CD4-positive, alpha-beta T cell treated with Interleukin-6 at 100 ng/mL for 8 hours (primary cell): ENCODE measurements around the gene AP1M1.

ENCODE experiments used
- DNase-seq: peaks from one replicate; pipeline ENCODE4 v3.0.0-alpha.2; 2020; ENCODE audit warnings: mixed read lengths, low spot score

AP1M1 gene

GRCh38 chr19:16207490-16208025 lies 9.8 kb downstream of the AP1M1 start:
- DNase-seq, result no peak

DNA sequence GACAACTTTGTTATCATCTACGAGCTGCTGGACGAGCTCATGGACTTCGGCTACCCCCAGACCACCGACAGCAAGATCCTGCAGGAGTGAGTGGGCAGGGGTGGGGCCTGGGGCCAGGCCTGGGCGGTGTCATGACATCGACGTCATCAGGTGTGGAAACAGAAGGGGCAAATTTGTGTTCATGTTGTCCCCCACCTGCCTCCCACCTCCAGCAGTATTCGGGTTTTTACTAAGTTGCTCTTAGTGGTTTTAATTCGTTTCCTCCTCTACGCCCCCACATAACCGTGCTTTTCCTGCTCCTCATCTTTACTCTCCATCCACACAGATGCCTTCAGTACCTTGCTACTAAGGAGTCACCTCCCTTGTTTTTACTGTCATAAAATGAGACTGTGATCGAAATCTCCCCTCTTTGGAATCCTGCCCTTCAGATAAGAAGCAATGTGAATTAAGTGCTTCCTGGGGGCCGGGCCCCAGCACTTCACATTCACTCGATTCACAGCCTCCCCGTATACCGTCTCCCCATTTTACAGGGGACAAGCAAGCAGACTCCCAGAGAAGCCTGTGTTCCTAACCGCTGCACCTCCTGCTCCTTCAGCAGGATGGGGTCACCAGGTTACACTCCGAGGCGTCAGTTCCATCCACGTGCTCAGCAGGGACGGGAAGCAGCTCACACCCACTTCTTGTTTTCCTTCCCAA lies 10.5 kb downstream of the AP1M1 start:
- DNase-seq, result no peak

- no peak for DNase-seq
Observed at GRCh38 chr19:16208847-16209665, 11.3 kb downstream of the AP1M1 start.

GRCh38 chr19:16210168-16210567 lies 12.5 kb downstream of the AP1M1 start:
- DNase-seq, result no peak

GRCh38 chr19:16213076-16213475 lies 15.4 kb downstream of the AP1M1 start:
- no peak for DNase-seq

DNA sequence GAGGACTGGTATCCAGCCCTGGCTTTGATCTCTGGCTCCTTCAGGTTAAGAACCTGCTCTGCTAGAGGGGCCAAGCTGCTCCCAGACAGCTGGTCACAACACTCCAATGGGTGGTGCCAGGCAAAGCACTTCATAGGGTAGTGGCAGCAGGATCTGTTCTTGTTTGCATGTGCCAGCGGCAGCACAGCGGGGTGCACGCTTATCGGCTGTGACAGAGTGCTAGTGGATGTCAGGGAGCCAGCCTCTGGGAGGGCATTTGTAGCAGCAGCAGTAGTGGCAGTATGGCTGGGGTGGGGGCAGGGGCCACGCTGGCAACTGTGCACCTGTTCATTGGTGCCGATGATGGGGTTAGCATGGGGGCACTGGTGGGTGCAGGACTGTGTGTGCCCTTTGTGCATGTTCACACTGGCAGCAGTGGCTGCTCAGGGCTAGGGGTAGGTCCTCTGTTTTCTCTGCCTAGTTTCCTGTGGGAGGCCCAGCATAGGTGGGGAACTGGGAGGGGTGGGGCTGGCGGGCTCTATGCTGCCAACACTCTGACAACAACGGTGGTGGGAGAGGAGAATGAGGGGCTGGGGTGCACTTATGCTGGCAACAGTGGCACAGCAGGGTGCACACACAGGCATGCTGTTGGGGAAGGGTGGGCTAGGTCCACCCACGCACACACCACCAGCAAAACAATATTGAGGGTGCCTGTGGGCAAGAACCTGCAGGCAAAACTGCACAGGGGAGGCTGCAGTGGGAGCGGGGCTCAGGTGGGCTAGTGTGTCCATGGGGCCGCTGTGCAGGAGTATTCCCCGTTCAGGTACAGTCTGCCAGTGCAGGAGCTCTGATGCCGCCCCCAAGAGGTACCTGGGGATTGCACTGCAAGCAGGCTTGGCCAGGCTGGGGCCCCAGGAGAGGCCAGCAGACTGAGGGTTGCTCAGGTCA lies 19.3 kb downstream of the AP1M1 start:
- DNase-seq, result peak; percentile 33

- no peak for DNase-seq
Observed at GRCh38 chr19:16217716-16218451, 20.2 kb downstream of the AP1M1 start.

GRCh38 chr19:16218851-16219250 lies 21.1 kb downstream of the AP1M1 start:
- no peak for DNase-seq

DNA sequence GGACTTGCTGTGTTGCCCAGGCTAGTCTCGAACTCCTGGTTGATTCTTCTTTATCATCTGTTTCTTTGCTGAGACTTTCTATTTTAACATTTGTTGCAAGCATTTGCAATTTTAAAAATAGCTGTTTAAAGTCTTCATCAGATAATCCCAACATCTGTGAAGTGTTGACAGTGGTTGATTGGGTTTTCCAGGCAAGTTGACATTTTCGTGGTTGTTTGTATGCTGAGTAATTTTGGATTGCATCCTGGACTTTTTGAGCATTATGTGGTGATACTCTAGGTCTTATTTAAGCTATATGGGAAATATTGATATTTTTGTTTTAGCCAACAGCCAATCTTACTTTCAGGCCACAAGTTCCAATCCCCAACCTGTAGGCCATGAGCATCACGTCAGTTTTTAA lies 25.1 kb downstream of the AP1M1 start:
- DNase-seq, result no peak

DNA sequence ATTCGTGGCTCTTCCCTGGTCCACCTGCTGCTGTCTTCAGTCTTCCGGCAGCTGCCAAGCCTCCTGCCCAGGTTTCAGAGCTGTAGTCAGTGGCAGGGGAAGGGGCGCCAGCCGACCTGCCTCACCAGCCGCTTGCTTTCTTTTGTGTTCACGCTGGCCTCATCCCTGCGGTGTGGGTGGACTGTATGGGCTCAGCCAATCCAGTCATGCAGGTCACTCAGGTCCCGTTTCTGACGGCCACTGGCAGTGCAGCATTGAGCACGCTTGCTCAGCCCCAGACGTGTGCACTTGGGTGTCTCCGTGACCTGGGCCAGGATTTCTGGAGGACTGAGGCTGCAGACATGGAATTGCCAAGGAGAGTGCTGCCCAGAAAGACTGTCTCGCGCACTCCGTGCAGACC lies 26.0 kb downstream of the AP1M1 start:
- DNase-seq, result no peak

DNA sequence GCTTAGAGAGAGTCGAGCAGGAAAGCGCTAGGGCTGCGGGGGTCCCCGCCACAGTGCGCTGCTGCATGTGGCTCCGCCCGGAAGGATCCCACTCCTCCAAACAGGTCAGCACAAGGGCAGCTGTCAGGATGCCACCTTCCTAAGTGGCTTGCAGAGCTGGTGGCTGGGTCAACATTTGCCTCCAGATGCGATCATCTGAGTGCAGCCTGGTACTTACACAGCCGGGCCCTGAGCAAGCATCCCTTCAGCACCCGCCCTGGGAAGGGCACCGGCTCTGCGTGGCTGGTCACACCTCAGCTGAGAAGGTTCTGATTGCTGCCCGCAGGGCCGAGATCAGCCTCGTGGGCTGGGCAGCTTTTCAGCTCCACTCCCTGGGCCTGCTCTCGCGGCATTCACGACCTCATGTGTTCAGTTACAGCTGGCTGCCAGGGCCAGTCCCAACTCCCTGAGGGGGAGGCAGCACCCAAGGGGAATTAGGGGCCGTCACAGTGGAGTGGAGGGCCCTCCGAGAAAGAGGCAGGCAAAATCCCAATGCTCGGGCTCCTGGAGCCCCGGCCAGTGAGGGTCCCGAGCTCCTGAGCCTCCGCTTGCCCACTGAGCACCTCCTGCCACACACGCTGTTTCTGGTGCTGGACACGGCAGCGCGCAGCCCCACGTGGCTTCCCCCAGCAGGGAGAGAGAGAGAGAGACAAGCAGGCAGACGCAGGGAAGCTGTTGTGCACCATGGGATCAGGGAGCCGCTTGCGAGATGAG lies 26.8 kb downstream of the AP1M1 start:
- no peak for DNase-seq

- DNase-seq, result no peak
Observed at GRCh38 chr19:16225279-16226183, 27.8 kb downstream of the AP1M1 start.

- DNase-seq, result no peak
Observed at GRCh38 chr19:16226184-16226591, 28.5 kb downstream of the AP1M1 start.

GRCh38 chr19:16226878-16227836 lies 29.4 kb downstream of the AP1M1 start:
- no peak for DNase-seq

- DNase-seq, result no peak
Observed at GRCh38 chr19:16227837-16228636, 30.3 kb downstream of the AP1M1 start.

- no peak for DNase-seq
Observed at GRCh38 chr19:16228637-16229321, 31.1 kb downstream of the AP1M1 start.

- no peak for DNase-seq
Observed at GRCh38 chr19:16229322-16229641, 31.6 kb downstream of the AP1M1 start.
